Subcutaneous abdominal adipose tissue (tissue), 5 donors: Measurements from ENCODE around the gene MYRIP.

Source experiments
- H3K27ac ChIP-seq: one replicate; pipeline ENCODE4 v1.7.0; 2013; ENCODE audit warnings: low read depth, mild to moderate bottlenecking, inconsistent platforms, low read length, moderate library complexity
- H3K27me3 ChIP-seq, 5 donors: one replicate each; pipeline ENCODE4 v1.7.0; 2013; ENCODE audit warnings: low read length in 5 of 5, inconsistent platforms in 1 of 5; ENCODE audit not compliant: control insufficient read depth in 5 of 5, insufficient read depth in 4 of 5
- H3K36me3 ChIP-seq, 5 donors: one replicate each; pipeline ENCODE4 v1.7.0; 2013; ENCODE audit warnings: low read length in 5 of 5; ENCODE audit not compliant: control insufficient read depth in 5 of 5, insufficient read depth in 5 of 5
- H3K4me1 ChIP-seq, 5 donors: one replicate each; pipeline ENCODE4 v1.7.0; 2013; ENCODE audit warnings: low read length in 5 of 5, mild to moderate bottlenecking in 3 of 5, moderate library complexity in 1 of 5; ENCODE audit not compliant: control insufficient read depth in 5 of 5, insufficient read depth in 5 of 5
- H3K4me3 ChIP-seq, 5 donors: one replicate each; pipeline ENCODE4 v1.7.0; 2013; ENCODE audit warnings: low read length in 5 of 5, low read depth in 1 of 5
- H3K9ac ChIP-seq, 5 donors: one replicate each; pipeline ENCODE4 v1.7.0; 2013; ENCODE audit warnings: low read length in 5 of 5, mild to moderate bottlenecking in 4 of 5, moderate library complexity in 3 of 5
- H3K9me3 ChIP-seq, 5 donors: one replicate each; pipeline ENCODE4 v1.7.0; 2013; ENCODE audit warnings: low read length in 5 of 5; ENCODE audit not compliant: control insufficient read depth in 5 of 5
- donor health status: healthy.
- donor health status: healthy.
- donor health status: healthy.
- donor health status: healthy.
- donor health status: healthy.

MYRIP gene

GRCh38 chr3:40160933-40161332, 351.5 kb downstream of the MYRIP start:
- Histone ChIP-seq H3K36me3 (no peaks in the 10 kb centered on the region), H3K4me3 (no peak overlapping the region), H3K4me1 (no peaks in the 10 kb centered on the region), H3K9me3 (no peaks in the 10 kb centered on the region), H3K27ac (no peak overlapping the region), H3K9ac (no peak overlapping the region), H3K27me3 (no peaks in the 10 kb centered on the region)

- no peak overlapping the region for H3K4me3 ChIP-seq
- no peak overlapping the region for H3K9ac ChIP-seq
- H3K36me3 ChIP-seq, result peaks cover 0 to 3% (median 0%) of the 10 kb centered on the region in 5 donors
- no peaks in the 10 kb centered on the region for H3K9me3 ChIP-seq
- H3K4me1 ChIP-seq, result no peaks in the 10 kb centered on the region
- H3K27ac ChIP-seq, result no peak overlapping the region
- no peaks in the 10 kb centered on the region for H3K27me3 ChIP-seq
Measured at GRCh38 chr3:40162616-40163015, 353.2 kb downstream of the MYRIP start.

- no peaks in the 10 kb centered on the region for H3K4me1 ChIP-seq
- no peak overlapping the region for H3K9ac ChIP-seq
- no peaks in the 10 kb centered on the region for H3K27me3 ChIP-seq
- no peak overlapping the region for H3K4me3 ChIP-seq
- H3K9me3 ChIP-seq, result no peaks in the 10 kb centered on the region
- H3K36me3 ChIP-seq, result peaks cover 0 to 3% (median 0%) of the 10 kb centered on the region in 5 donors
- H3K27ac ChIP-seq, result no peak overlapping the region
Measured at GRCh38 chr3:40166997-40167396, 357.6 kb downstream of the MYRIP start.

GRCh38 chr3:40167958-40168357, 358.5 kb downstream of the MYRIP start:
- no peaks in the 10 kb centered on the region for H3K9me3 ChIP-seq
- no peak overlapping the region for H3K4me3 ChIP-seq
- H3K4me1 ChIP-seq, result peaks cover 0 to 7% (median 0%) of the 10 kb centered on the region in 5 donors
- no peak overlapping the region for H3K9ac ChIP-seq
- H3K27ac ChIP-seq, result no peak overlapping the region
- peaks cover 0 to 3% (median 0%) of the 10 kb centered on the region in 5 donors for H3K36me3 ChIP-seq
- H3K27me3 ChIP-seq, result no peaks in the 10 kb centered on the region

GRCh38 chr3:40169983-40170382, 360.6 kb downstream of the MYRIP start:
- H3K4me1 ChIP-seq, result peaks cover 4 to 18% (median 7%) of the 10 kb centered on the region in 5 donors
- no peaks in the 10 kb centered on the region for H3K9me3 ChIP-seq
- no peaks in the 10 kb centered on the region for H3K27me3 ChIP-seq
- no peak overlapping the region for H3K27ac ChIP-seq
- H3K4me3 ChIP-seq, result no peak overlapping the region
- H3K9ac ChIP-seq, result no peak overlapping the region
- H3K36me3 ChIP-seq, result peaks cover 0 to 3% (median 0%) of the 10 kb centered on the region in 5 donors

- peaks cover 4 to 18% (median 7%) of the 10 kb centered on the region in 5 donors for H3K4me1 ChIP-seq
- no peak overlapping the region for H3K27ac ChIP-seq
Measured at GRCh38 chr3:40170395-40170794, 361.0 kb downstream of the MYRIP start.

GRCh38 chr3:40172560-40172959, 363.2 kb downstream of the MYRIP start:
- Histone ChIP-seq H3K9me3 (no peaks in the 10 kb centered on the region), H3K27ac (no peak overlapping the region), H3K9ac (no peak overlapping the region), H3K4me1 (peaks cover 4 to 18% (median 7%) of the 10 kb centered on the region in 5 donors), H3K27me3 (no peaks in the 10 kb centered on the region), H3K36me3 (no peaks in the 10 kb centered on the region), H3K4me3 (no peak overlapping the region)

More at GRCh38 chr3:40170395-40170794, 361.0 kb downstream of the MYRIP start:
- Histone ChIP-seq H3K9ac (no peak overlapping the region), H3K27me3 (no peaks in the 10 kb centered on the region), H3K9me3 (no peaks in the 10 kb centered on the region), H3K4me3 (no peak overlapping the region), H3K36me3 (peaks cover 0 to 3% (median 0%) of the 10 kb centered on the region in 5 donors)

- Histone ChIP-seq H3K9ac (peak overlapping the region in 1 of 5 donors; percentile 50), H3K4me1 (peaks cover 4 to 18% (median 7%) of the 10 kb centered on the region in 5 donors), H3K27me3 (no peaks in the 10 kb centered on the region), H3K27ac (no peak overlapping the region), H3K36me3 (no peaks in the 10 kb centered on the region), H3K9me3 (no peaks in the 10 kb centered on the region), H3K4me3 (no peak overlapping the region)
Measured at GRCh38 chr3:40173227-40173721, 363.9 kb downstream of the MYRIP start.

- peaks cover 0 to 5% (median 0%) of the 10 kb centered on the region in 5 donors for H3K36me3 ChIP-seq
- H3K27ac ChIP-seq, result no peak overlapping the region
- H3K27me3 ChIP-seq, result no peaks in the 10 kb centered on the region
- peaks cover 3 to 14% (median 9%) of the 10 kb centered on the region in 5 donors for H3K4me1 ChIP-seq
- H3K9me3 ChIP-seq, result no peaks in the 10 kb centered on the region
- no peak overlapping the region for H3K4me3 ChIP-seq
- no peak overlapping the region for H3K9ac ChIP-seq
Measured at GRCh38 chr3:40178012-40178594, 368.7 kb downstream of the MYRIP start.

- Histone ChIP-seq H3K9me3 (no peaks in the 10 kb centered on the region), H3K9ac (no peak overlapping the region), H3K36me3 (peaks cover 0 to 6% (median 3%) of the 10 kb centered on the region in 5 donors), H3K27me3 (no peaks in the 10 kb centered on the region), H3K4me3 (no peak overlapping the region), H3K27ac (no peak overlapping the region), H3K4me1 (peaks cover 0 to 5% (median 3%) of the 10 kb centered on the region in 5 donors)
Measured at GRCh38 chr3:40179016-40179415, 369.6 kb downstream of the MYRIP start.
